ENCODE measurements around the gene DUSP2.

DUSP2 gene

GRCh38 chr2:96129528-96130120 is 15.6 kb downstream of the DUSP2 start:
- no peak for DNase-seq

- DNase-seq: no peak
Measured at GRCh38 chr2:96128456-96128855, 16.8 kb downstream of the DUSP2 start.

DNA sequence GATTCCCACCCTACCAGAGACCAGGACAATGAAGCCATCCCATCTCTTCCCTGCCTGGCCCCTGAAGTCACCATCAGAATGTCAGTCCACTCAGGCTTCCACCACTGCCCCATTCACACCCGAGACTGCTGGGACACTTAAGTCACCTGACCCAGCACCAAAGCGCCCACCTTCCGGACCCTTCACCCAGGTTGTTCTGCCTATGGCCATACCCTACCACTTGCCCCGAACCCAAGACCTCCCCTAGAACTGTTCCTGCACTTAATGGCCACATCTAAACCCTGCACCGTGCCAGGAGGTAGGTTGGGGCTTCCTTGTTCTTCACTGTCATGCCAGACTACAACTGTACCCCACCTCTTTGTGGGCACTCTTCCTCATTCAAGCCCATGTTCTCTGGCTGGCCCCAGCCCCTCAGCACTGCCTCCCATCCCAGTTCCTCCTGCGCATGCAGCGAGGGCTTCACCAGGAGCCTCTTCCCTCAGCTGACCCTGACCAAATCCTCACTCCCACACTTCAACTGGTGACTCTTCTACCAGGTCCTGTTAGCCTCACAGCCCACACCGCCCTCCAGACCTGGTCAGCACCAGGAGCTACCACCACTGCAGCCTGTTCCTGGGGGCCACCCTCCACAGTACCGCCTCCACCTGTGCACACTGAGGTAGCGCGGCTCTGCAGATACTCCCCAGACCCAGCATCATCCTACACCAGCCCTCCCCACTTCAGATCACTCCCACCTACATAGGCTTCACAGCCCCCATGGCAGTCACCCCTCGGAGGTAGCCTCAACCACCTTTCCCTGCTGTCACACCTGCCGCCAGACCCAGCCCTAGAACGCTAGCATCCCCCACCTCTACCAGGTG is 20.6 kb downstream of the DUSP2 start:
- DNase-seq: no peak

DNA sequence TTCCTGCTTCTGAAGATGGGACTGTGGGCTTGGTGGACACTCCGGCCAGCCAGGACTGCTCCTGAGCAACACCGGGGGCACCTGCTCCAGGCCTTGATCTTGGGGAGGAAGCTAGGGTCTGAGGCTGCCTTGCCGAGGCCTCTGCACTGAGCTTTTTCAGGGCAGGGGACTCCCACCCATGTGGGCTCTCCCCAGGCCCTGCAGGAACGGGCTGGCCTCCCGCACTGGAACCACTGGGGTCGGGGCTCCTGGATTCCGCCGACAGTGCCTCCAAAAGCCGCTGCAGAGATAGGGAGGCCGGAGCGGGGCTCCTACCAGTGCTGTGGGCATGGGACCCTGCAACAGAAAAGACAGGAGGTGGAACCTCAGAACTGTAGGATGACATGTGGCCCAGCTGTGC is 21.3 kb downstream of the DUSP2 start:
- no peak for DNase-seq

- DNase-seq: no peak
Measured at GRCh38 chr2:96123290-96123689, 21.9 kb downstream of the DUSP2 start.

- DNase-seq: no peak
Measured at GRCh38 chr2:96122391-96122790, 22.8 kb downstream of the DUSP2 start.

DNA sequence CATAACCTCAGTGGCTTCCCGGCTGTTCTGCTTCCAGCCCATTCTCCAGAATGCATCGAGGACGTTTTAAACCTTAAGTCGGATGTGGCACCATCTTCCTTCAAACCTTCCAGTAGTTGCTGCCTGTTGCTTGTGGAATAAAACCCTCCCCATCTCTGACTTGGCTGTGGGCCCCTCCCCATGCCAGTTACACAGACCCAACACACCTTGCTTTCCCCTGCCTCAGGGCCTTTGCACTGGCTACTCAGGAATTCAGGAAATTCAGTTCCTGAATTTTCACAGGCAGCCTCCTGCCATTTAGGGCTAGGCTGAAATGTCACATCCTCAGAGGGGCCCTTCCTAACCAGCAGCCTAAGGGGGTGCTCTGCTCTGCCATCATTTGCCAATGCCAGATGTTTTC is 23.8 kb downstream of the DUSP2 start:
- DNase-seq: no peak

DNA sequence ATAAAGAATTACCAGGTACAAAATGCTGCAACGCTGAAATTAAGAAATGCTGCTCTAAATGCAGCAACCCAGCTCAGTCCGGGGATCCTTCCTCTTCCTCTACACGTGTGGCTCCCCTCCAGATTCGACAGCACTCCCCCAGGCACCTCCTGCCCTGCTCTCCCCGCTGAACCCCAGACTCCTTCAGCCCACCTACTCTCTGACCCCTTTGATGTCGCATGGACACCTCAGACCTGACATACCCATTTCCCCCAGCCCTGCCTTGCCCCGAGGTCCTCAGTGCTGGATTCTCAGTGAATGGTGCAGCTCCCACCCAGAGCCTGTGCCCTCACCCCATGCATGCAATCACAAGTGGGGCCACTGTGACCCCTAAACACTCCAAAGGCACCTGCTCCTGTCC is 24.2 kb downstream of the DUSP2 start:
- no peak for DNase-seq

GRCh38 chr2:96120091-96120720 is 25.0 kb downstream of the DUSP2 start:
- peak; percentile 27 for DNase-seq

DNA sequence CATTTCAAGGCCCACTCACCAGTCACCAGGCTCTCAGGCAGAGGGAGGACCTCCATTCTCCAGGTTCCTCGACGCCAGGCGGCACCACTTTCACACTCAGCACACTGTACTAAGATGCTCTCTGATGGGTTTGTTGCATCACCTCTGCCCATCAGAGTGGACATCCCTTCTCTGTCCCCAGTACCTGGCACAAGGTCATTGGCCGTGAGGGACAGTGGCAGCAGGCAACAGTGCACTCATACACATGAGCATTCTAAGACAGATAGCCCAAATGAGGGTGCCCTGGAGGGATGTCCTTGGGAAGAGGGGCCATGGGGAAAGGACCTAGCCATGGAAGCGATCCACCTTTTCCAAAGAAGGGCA is 25.9 kb downstream of the DUSP2 start:
- DNase-seq: no peak

GRCh38 chr2:96118698-96119388 is 26.4 kb downstream of the DUSP2 start:
- DNase-seq: no peak

DNA sequence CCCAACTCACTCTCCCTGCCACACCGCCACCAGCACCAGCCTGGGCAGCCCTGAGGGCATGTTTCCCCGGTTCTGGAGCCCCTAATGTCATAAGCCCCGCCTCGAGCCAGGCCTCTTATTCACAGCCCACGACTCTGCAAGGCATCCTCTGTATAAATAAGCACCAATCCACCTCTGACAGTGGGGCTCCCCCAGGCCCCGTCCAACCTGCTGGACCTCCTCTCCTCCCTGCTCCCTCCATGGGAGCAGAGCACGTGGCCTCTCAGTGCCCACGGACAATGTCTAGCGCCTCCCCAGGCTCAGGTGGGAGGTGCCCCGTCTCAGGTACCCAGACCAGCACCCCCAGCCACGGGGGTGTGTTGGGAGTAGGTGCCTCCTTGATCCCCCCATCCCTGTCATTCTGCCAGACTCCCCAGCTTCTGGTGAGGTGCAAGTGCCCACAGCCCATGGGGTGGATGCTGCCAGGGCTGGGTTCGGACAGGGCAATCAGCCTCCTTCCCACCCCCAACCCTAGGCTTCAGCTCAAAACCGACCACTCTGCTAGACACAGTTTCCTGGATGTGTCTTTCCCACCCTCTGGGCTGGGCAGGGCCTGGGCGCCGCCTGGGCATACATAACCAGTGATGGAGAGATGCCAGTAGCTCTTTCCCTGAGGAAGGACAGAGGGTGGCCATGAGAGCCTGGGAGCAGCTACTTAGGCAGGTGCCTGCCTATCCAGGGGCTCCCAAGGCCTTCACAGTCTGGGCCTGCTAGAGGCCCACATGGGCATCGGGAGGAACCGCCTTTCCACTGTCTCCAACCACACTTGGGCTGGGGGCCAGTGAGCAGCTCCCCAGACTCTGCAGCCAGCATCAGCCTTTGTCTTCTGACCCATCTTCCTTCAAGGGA is 27.3 kb downstream of the DUSP2 start:
- DNase-seq: no peak

DNA sequence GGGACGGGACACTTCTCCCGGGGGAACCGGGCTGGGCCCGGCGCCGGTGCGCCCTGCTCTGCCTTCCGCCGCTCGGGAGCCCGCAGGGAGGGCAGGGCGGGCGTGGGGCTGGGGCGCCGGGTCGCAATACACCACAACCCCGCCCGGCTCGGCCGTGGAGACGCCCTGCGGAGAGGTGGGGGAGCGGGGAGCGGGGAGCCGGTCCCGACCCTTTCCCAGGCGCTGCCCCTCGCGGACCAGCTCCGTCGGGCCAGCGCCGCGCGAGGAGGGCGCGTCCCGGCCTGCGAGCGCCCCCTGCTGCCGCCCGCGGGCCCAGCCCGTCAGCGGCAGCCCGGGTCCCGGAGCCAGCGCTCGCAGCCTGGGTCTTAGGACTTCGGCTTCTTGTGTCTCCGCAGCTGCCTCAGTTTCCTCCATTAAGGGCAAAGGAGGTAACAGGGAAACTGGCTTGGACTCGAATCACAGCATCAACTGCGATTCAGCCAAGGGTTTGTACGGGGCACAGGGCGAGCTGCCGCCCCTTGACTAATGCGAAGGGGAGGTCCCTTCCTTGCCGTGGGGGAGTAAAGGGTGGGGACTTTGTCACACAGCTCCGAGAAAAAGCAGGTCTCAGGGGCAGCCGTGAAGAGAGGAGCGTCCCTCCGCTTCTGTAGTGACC is 28.2 kb downstream of the DUSP2 start:
- DNase-seq: no peak

- DNase-seq: no peak
Measured at GRCh38 chr2:96116424-96116878, 28.8 kb downstream of the DUSP2 start, which contains the start of gene ADRA2B. ADRA2B (minus strand) TSS chr2:96116571; CDS start chr2:96116149, 422 bp downstream.

DNA sequence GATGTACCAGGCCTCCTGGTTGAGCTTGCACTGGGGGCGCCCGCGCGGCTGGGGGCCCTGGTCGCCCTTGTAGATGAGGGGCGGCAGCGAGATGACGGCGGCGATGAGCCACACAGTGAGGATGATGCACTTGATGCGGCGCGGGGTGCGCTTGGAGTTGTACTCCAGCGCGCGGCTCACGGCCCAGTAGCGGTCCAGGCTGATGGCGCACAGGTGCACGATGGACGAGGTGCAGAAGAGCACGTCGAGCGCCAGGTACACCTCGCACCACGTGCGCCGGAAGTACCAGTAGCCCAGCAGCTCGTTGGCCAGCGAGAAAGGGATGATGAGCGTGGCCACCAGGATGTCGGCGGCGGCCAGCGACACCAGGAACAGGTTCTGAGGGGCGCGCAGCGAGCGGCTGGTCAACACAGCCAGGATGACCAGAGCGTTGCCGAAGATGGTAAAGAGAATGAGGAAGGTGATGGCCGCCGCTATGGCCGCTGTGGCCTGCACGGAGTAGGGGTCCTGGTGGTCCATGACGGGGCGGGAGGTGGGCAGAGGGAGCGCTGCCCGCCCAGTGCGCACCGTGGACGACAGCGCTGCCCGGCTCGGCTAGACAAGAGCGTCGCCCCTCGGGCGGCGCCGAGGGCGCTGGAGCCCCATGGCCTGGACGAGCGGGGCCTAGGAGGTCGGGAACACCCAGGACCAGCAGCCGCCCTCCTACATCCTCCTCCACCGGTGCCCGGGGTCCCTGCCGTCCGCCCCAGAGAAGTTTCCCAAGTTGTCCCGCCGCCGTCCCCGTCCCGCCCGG is 29.4 kb downstream of the DUSP2 start:
- no peak for DNase-seq

DNA sequence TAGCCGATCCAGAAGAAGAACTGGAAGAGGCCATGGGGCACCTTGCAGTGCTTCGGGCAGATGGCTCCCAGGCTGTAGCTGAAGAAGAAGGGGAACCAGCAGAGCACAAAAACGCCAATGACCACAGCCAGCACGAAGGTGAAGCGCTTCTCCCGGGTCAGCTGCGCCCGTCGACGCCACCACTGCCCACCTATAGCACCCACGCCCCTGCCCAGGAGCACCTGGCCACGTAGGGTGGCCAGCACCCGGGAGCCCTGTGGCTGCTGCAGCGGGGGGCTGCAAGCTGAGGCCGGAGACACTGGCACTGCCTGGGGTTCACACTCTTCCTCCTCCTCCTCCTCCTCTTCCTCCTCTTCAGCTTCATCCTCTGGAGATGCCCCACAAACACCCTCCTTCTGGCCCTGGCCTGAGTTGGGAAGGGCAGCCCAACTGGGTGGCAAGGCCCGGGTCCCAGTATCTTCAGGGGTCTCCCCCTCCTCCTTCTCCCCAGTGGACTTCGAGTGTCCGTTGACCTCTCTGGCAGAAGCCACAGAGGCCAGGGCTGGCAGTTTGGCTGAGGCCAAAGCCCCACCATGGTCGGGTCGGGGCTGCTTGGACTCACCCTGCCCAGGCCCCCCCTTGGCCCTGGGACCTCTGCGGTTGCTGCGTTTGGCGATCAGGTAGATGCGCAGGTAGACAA is 30.2 kb downstream of the DUSP2 start:
- no peak for DNase-seq

GRCh38 chr2:96114546-96114902 is 30.7 kb downstream of the DUSP2 start:
- DNase-seq: no peak

DNA sequence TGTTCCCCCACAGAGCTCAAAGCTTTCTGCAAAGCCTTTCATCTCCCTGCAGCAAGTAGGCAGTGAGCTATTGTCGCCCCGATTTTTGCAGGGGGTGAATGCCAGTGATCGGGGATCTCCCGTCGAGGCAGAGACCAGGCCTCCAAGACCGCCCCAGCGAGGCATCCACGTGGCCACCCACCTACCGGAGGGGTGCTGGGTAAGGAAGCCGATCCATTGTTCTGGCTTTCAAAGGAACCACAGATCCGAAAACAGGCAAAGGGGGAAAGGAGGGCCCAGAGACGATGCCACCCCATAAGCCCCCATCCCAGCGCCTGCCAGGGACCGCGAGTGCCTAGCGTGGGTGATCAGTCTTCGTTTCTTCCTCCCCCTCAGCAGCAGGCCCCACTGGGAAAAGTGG is 31.3 kb downstream of the DUSP2 start:
- no peak for DNase-seq

GRCh38 chr2:96113367-96113677 is 31.9 kb downstream of the DUSP2 start:
- no peak for DNase-seq

DNA sequence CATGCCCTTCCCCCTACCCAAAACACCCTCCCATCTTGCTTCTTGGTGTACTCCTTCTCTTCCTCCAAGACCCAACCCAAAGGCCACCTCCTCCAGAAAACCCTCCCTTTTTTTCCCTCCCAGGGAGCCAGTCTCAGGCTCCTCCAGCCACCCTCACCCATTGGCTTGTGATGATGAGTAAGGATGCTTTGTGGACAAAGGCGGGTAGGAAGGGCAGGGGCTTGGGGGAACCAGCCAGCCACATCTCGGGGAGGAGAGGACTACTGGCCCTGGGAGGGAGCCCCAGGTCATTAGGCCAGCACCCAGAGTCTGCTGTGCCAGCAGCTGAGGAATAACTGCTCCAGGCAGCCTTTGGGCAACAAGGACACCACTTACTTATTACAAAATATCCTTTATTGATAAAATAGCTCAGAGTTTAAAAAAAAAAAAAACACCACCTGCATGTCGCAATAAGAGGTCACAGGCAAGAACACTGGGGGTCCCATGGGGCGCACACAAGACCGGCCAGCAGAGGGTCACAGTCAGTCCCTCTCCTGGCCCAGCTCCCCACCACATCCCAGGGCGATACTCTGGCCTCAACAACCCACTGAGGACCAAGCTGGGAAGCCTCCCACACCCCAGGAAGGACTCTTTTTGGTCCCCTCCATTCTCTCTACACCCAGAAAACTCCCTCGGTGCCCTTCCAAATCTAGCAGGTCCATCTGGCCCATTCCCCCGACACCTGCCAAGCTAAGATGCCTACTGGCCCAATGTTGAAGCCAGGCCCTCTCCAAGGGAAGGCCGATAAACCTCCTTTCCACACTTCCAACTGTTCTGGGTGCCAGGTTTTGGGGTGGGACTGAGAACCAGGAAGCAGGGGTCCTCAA is 32.5 kb downstream of the DUSP2 start:
- DNase-seq: no peak

Measured in MV-4-11 (cell line).